Keratinocyte (primary cell): ENCODE data around the gene LY6G6F. TPM values are rescaled to one million over a fixed set of nuclear protein-coding genes. Genes with fewer than 3 reads are reported as not detected.

ENCODE experiments used
- DNase-seq: peaks from one replicate; pipeline ENCODE4 v3.0.0-alpha.2; 2011; ENCODE audit warnings: low read depth, missing footprints, low spot score
- FAIRE-seq: peaks from 2 replicates; lab custom pipeline; 2011; peaks lifted over from hg19 to GRCh38; lab: Jason Lieb, UNC
- H2AFZ ChIP-seq: 2 replicates; pipeline ENCODE4 v1.6.0; 2012; ENCODE audit warnings: low read length, control low read depth, inconsistent platforms; ENCODE audit not compliant: control insufficient read depth
- H3K27ac ChIP-seq: 2 replicates; pipeline ENCODE4 v1.5.1; 2011; ENCODE audit warnings: low read length; ENCODE audit not compliant: control insufficient read depth, insufficient read depth
- H3K27me3 ChIP-seq: 3 replicates; pipeline ENCODE4 v1.6.0; 2011; ENCODE audit warnings: low read length; ENCODE audit not compliant: control insufficient read depth, insufficient read depth; ENCODE audit errors: extremely low read depth
- H3K36me3 ChIP-seq, 2 experiments: 2 replicates in 1 of 2; 3 replicates in 1 of 2; pipeline ENCODE4 v1.5.1; 2011; ENCODE audit warnings: low read length in 2 of 2, mild to moderate bottlenecking in 1 of 2; ENCODE audit not compliant: control insufficient read depth in 2 of 2, insufficient read depth in 2 of 2; ENCODE audit errors: extremely low read depth in 1 of 2
- H3K4me1 ChIP-seq: 3 replicates; pipeline ENCODE4 v1.5.1; 2011; ENCODE audit warnings: low read length; ENCODE audit not compliant: control insufficient read depth, insufficient read depth; ENCODE audit errors: extremely low read depth
- H3K4me2 ChIP-seq: 3 replicates; pipeline ENCODE4 v1.6.0; 2011; ENCODE audit warnings: low read depth, low read length; ENCODE audit not compliant: control insufficient read depth, insufficient read depth; ENCODE audit errors: extremely low read depth
- H3K4me3 ChIP-seq, 3 experiments: fragments of 200-600 bp in 1 of 3; sonication (generic) in 1 of 3; 2 replicates in 2 of 3; 3 replicates in 1 of 3; pipeline ENCODE4 v1.5.1; 2011 to 2016; ENCODE audit warnings: low read length in 3 of 3, mild to moderate bottlenecking in 3 of 3, control low read depth in 2 of 3, inconsistent platforms in 1 of 3, low read depth in 1 of 3, mixed read lengths in 1 of 3, mixed run types in 1 of 3, moderate library complexity in 1 of 3; ENCODE audit not compliant: control insufficient read depth in 2 of 3, insufficient read depth in 2 of 3; ENCODE audit errors: extremely low read depth in 1 of 3
- H3K79me2 ChIP-seq: 2 replicates; pipeline ENCODE4 v1.6.0; 2012; ENCODE audit warnings: low read length; ENCODE audit not compliant: control insufficient read depth, insufficient read depth
- H3K9ac ChIP-seq: 3 replicates; pipeline ENCODE4 v1.6.0; 2011; ENCODE audit warnings: low read length; ENCODE audit not compliant: control insufficient read depth, insufficient read depth; ENCODE audit errors: extremely low read depth
- H3K9me1 ChIP-seq: 3 replicates; pipeline ENCODE4 v1.6.0; 2011; ENCODE audit warnings: low read length; ENCODE audit not compliant: control insufficient read depth, insufficient read depth; ENCODE audit errors: extremely low read depth
- H3K9me3 ChIP-seq: 2 replicates; pipeline ENCODE4 v1.5.1; 2012; ENCODE audit warnings: low read depth, low read length; ENCODE audit not compliant: control insufficient read depth
- H4K20me1 ChIP-seq: 3 replicates; pipeline ENCODE4 v1.6.0; 2011; ENCODE audit warnings: low read length; ENCODE audit not compliant: control insufficient read depth, insufficient read depth; ENCODE audit errors: extremely low read depth
- EZH2 ChIP-seq: IDR thresholded peaks from one replicate; pipeline ENCODE4 v1.6.1; 2012; ENCODE audit warnings: inconsistent platforms, mild to moderate bottlenecking, low read length, moderate library complexity
- dilution Hi-C: fragments of 300-500 bp; cut with MboI; formaldehyde crosslinking; loops from one replicate; pipeline ENCODE4 v1.7.0; 2020; ENCODE audit warnings: low sequenced_read_pairs; ENCODE audit not compliant: extremely low pct_ligation_motif_present
- polyA plus RNA-seq, 5 experiments: library from polyadenylated mRNA; depleted of rRNA in 3 of 5; stranded (reverse) in 3 of 5; stranded (forward) in 1 of 5; unstranded in 1 of 5; fragments of >200 nt; gene quantifications; 1 replicate in 1 of 5; 2 replicates in 3 of 5; 3 replicates in 1 of 5; pipeline versions ENCODE4 v1.2.1 to v1.2.3, GENCODE V29; 2011 to 2012; ENCODE audit warnings: missing spikeins in 2 of 5, low read depth in 1 of 5, low replicate concordance in 1 of 5
- TF ChIP-seq, protein P1 (sequence below), 3 experiments: IDR thresholded peaks in 1 of 3; conservative IDR thresholded peaks in 1 of 3; optimal IDR thresholded peaks in 1 of 3; 2 replicates in 2 of 3; 3 replicates in 1 of 3; pipeline versions ENCODE3 to v1.5.1; 2011; ENCODE audit warnings: low read length in 3 of 3, mild to moderate bottlenecking in 3 of 3, moderate library complexity in 2 of 3, control low read depth in 1 of 3, inconsistent platforms in 1 of 3; ENCODE audit not compliant: insufficient read depth in 2 of 3; ENCODE audit errors: extremely low read depth in 1 of 3

Gene LY6G6F
- polyA plus RNA-seq, 1 donor (not counting 4 experiments of a cell fraction or from before 2014, with no cell fraction given): not detected

GRCh38 chr6:31730631-31731086 lies 24.0 kb downstream of the LY6G6F start:
- H3K4me1 ChIP-seq: peaks cover 25% of the 10 kb centered on the region
- TF ChIP-seq, protein P1, sequence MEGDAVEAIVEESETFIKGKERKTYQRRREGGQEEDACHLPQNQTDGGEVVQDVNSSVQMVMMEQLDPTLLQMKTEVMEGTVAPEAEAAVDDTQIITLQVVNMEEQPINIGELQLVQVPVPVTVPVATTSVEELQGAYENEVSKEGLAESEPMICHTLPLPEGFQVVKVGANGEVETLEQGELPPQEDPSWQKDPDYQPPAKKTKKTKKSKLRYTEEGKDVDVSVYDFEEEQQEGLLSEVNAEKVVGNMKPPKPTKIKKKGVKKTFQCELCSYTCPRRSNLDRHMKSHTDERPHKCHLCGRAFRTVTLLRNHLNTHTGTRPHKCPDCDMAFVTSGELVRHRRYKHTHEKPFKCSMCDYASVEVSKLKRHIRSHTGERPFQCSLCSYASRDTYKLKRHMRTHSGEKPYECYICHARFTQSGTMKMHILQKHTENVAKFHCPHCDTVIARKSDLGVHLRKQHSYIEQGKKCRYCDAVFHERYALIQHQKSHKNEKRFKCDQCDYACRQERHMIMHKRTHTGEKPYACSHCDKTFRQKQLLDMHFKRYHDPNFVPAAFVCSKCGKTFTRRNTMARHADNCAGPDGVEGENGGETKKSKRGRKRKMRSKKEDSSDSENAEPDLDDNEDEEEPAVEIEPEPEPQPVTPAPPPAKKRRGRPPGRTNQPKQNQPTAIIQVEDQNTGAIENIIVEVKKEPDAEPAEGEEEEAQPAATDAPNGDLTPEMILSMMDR (optimal IDR thresholded peaks at IDR 0.05 in 1 of 3, IDR thresholded peaks at IDR 0.05 in 1 of 3, conservative IDR thresholded peaks at IDR 0.05 in 1 of 3; ENCODE audit: extremely low read depth in 1 of 3, insufficient read depth in 2 of 3, low read length in 3 of 3): no peak
- TF ChIP-seq EZH2: no peak
- H3K36me3 ChIP-seq: peaks cover 29 to 43% of the 10 kb centered on the region in 2 experiments
- no peak overlapping the region for H3K9ac ChIP-seq
- no peak overlapping the region for H2AFZ ChIP-seq
- peak overlapping the region; percentile 91 for H3K4me2 ChIP-seq
- FAIRE-seq (no peak), DNase-seq (no peak)
- peaks cover 19% of the 10 kb centered on the region for H4K20me1 ChIP-seq
- dilution Hi-C loops: no loop called here
- peaks cover 26% of the 10 kb centered on the region for H3K79me2 ChIP-seq
- no peaks in the 10 kb centered on the region for H3K27me3 ChIP-seq
- no peaks in the 10 kb centered on the region for H3K9me3 ChIP-seq
- peaks cover 4% of the 10 kb centered on the region for H3K9me1 ChIP-seq
- H3K4me3 ChIP-seq: no peak overlapping the region
- H3K27ac ChIP-seq: no peak overlapping the region

DNA sequence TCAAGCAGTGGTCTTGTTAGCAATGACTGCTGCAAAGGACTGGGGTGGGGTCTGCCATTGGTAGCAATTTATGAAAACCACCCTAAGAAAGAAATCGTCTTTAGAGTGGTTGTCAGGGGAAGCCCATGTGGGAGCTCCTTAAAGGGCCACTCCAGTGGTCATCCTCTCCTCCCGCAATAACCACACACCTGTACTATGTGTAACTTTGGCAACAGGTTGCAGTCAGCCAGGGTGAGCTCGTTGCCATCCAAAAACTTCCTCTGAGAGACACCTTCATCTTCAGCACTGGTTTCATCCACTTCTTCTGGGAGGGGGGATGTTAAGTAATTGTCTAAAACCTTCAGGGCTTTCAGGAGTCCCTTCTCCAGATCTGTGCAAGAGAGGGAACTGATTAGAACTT lies 25.4 kb downstream of the LY6G6F start:
- Histone ChIP-seq H3K4me3 (no peak overlapping the region), H3K27me3 (no peaks in the 10 kb centered on the region), H4K20me1 (peaks cover 19% of the 10 kb centered on the region), H3K9ac (no peak overlapping the region), H3K4me1 (peaks cover 30% of the 10 kb centered on the region), H3K36me3 (peaks cover 29 to 42% of the 10 kb centered on the region in 2 experiments), H3K4me2 (no peak overlapping the region), H3K9me3 (no peaks in the 10 kb centered on the region), H3K27ac (no peak overlapping the region), H3K9me1 (peaks cover 4% of the 10 kb centered on the region), H3K79me2 (peaks cover 39% of the 10 kb centered on the region), H2AFZ (no peak overlapping the region)
- no peak for TF ChIP-seq EZH2
- TF ChIP-seq, protein P1 (optimal IDR thresholded peaks at IDR 0.05 in 1 of 3, IDR thresholded peaks at IDR 0.05 in 1 of 3, conservative IDR thresholded peaks at IDR 0.05 in 1 of 3; ENCODE audit: extremely low read depth in 1 of 3, insufficient read depth in 2 of 3, low read length in 3 of 3): no peak
- DNase-seq (no peak), FAIRE-seq (no peak)
- dilution Hi-C loops: no loop called here
